HUES6 (cell line): Measurements from ENCODE around the gene CEP120.

ENCODE experiments used
- H3K27ac ChIP-seq: 2 replicates; pipeline ENCODE4 v1.7.0; 2013; ENCODE audit warnings: low read depth, mild to moderate bottlenecking, low read length, inconsistent platforms
- H3K27me3 ChIP-seq: 2 replicates; pipeline ENCODE4 v1.6.1; 2013; ENCODE audit warnings: low read length; ENCODE audit not compliant: control insufficient read depth, insufficient read depth
- H3K36me3 ChIP-seq: 2 replicates; pipeline ENCODE4 v1.6.1; 2013; ENCODE audit warnings: low read length; ENCODE audit not compliant: control insufficient read depth, insufficient read depth
- H3K4me1 ChIP-seq: 2 replicates; pipeline ENCODE4 v1.6.1; 2013; ENCODE audit warnings: low read length; ENCODE audit not compliant: control insufficient read depth, insufficient read depth
- H3K4me3 ChIP-seq: 2 replicates; pipeline ENCODE4 v1.5.1; 2013; ENCODE audit warnings: low read depth, low read length
- H3K9ac ChIP-seq: one replicate; pipeline ENCODE4 v1.6.1; 2013; ENCODE audit warnings: mild to moderate bottlenecking, low read length
- H3K9me3 ChIP-seq: 2 replicates; pipeline ENCODE4 v1.6.1; 2013; ENCODE audit warnings: low read depth, low read length; ENCODE audit not compliant: control insufficient read depth, insufficient read depth

The CEP120 gene

DNA sequence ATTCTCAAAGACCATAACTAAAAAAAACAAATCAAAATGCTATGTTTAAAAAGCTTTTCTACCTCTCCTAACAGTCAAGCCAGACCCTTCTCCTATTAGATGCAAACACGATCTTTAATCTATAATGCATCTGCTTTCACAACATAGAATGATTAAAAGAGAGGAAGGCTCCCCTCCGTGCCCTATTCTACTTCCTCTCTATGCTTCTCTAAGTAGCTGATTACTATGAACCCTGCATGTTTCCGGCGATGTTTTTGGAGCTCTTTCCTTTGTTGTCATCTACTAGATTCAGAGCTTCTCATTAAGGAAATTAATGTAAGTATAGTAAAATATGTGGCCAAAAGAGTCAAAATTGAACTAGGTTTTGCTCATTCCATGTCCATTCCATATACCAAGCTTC, 29.2 kb upstream of the CEP120 start:
- no peak overlapping the region for H3K9ac ChIP-seq
- H3K9me3 ChIP-seq = no peaks in the 10 kb centered on the region
- H3K27ac ChIP-seq = no peak overlapping the region
- H3K4me3 ChIP-seq = no peak overlapping the region
- H3K4me1 ChIP-seq = 0 out of 2 replicates have a peak, but pooled peaks cover 4% of the 10 kb centered on the region
- no peaks in the 10 kb centered on the region for H3K36me3 ChIP-seq
- no peaks in the 10 kb centered on the region for H3K27me3 ChIP-seq

DNA sequence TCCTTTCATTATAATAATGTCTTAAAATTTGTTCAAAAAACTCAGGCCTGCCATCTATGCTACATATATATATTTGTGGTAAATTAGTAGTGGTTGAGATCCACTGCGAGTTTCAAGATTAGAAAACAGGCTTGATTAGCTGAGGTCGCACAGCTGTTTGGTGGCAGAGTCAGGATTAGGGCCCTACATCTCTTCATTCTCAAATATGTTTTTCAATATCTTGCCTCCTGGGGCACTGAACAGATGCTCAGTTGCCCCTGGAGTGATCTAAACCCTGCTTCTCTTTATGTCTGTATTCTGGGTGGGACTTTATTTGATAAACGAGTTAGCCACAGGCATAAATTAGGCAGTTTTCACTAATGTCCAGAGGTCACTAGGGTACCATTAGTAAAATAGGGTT, 27.8 kb upstream of the CEP120 start:
- Histone ChIP-seq H3K27ac (no peak overlapping the region), H3K36me3 (no peaks in the 10 kb centered on the region), H3K27me3 (no peaks in the 10 kb centered on the region), H3K9ac (no peak overlapping the region), H3K9me3 (no peaks in the 10 kb centered on the region), H3K4me3 (no peak overlapping the region), H3K4me1 (0 out of 2 replicates have a peak, but pooled peaks cover 4% of the 10 kb centered on the region)

DNA sequence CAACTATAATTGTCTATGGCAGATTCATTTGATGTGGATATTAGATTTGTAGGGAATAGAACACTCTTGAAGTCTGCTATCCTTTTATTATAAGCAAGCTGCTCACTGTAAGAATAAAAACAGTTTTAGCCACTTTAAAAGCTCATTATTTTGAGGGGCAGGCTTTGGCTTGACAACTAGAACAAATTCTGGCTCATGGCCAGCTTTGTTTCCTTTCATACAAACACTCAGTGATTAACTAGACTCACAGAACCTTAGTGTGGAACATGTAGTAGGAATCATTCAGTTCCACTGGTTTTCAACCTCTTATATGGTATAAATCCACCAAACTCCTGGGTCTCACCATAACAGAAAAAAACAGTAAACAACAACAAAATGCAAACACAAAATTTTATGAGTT, 27.4 kb upstream of the CEP120 start:
- 0 out of 2 replicates have a peak, but pooled peaks cover 4% of the 10 kb centered on the region for H3K4me1 ChIP-seq
- H3K9me3 ChIP-seq = no peaks in the 10 kb centered on the region
- no peak overlapping the region for H3K27ac ChIP-seq
- H3K36me3 ChIP-seq = no peaks in the 10 kb centered on the region
- H3K4me3 ChIP-seq = no peak overlapping the region
- no peak overlapping the region for H3K9ac ChIP-seq
- H3K27me3 ChIP-seq = no peaks in the 10 kb centered on the region

- Histone ChIP-seq H3K27ac (no peak overlapping the region), H3K4me1 (0 out of 2 replicates have a peak, but pooled peaks cover 4% of the 10 kb centered on the region), H3K27me3 (no peaks in the 10 kb centered on the region), H3K36me3 (no peaks in the 10 kb centered on the region), H3K4me3 (no peak overlapping the region), H3K9me3 (no peaks in the 10 kb centered on the region), H3K9ac (no peak overlapping the region)
These were observed 26.9 kb upstream of the CEP120 start for GRCh38 chr5:123450114-123450513.

- no peak overlapping the region for H3K27ac ChIP-seq
- H3K27me3 ChIP-seq = no peaks in the 10 kb centered on the region
- no peaks in the 10 kb centered on the region for H3K9me3 ChIP-seq
- H3K4me1 ChIP-seq = 0 out of 2 replicates have a peak, but pooled peaks cover 4% of the 10 kb centered on the region
- H3K9ac ChIP-seq = no peak overlapping the region
- H3K36me3 ChIP-seq = no peaks in the 10 kb centered on the region
- no peak overlapping the region for H3K4me3 ChIP-seq
These were observed 26.3 kb upstream of the CEP120 start for GRCh38 chr5:123449424-123449974.

- no peaks in the 10 kb centered on the region for H3K9me3 ChIP-seq
- H3K27ac ChIP-seq = no peak overlapping the region
- no peak overlapping the region for H3K4me3 ChIP-seq
- H3K27me3 ChIP-seq = no peaks in the 10 kb centered on the region
- 0 out of 2 replicates have a peak, but pooled peaks cover 2% of the 10 kb centered on the region for H3K4me1 ChIP-seq
- no peak overlapping the region for H3K9ac ChIP-seq
- H3K36me3 ChIP-seq = no peaks in the 10 kb centered on the region
These were observed 25.5 kb upstream of the CEP120 start for GRCh38 chr5:123448743-123449142.

DNA sequence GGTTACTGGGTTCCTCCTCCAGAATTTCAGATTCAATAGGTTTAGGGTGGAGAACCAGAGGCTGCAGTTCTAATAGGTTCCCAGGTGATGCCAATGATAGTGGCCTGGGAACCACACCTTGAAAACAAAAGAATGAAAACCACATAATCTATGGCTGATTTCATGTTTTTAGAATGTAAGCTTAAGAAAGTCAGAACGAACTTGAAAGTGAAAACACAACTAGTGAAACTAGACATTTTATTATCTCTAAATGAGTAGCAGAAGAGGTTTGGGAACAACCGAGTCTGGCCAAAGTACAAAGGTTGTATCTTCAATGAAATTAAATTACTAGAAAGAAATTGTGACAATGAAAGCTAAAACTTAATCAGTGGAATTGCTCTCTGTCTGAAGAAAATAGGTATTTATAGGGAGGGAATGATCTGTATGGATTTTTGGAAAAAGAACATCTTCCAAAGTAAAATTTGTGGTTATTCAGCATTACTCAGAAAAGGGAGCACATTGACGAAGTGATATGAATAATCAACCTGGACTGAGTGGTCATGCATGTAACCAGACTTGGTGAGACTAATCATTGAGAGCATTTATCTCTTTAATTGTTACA, 24.9 kb upstream of the CEP120 start:
- H3K27me3 ChIP-seq = no peaks in the 10 kb centered on the region
- no peak overlapping the region for H3K4me3 ChIP-seq
- H3K9me3 ChIP-seq = no peaks in the 10 kb centered on the region
- H3K27ac ChIP-seq = no peak overlapping the region
- no peak overlapping the region for H3K9ac ChIP-seq
- H3K4me1 ChIP-seq = no peaks in the 10 kb centered on the region
- no peaks in the 10 kb centered on the region for H3K36me3 ChIP-seq

DNA sequence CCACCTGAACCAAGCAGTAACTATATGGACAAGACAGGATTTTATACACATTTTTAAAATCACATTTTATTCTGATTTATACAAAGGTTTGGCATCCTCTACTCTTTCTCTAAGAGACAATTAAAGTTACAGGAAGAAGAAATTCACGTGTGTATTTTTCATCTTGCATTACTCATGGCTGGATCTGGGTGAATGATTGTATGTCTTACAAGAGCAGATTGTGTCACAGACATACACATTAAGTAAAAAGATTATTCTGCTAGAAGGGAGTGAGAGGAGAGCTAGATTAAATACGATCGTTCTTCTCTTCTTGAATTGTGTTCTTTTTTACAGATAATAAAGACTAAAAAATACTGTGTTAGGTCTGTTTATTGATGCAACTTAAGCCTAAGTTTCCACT, 20.8 kb upstream of the CEP120 start:
- Histone ChIP-seq H3K4me1 (peaks cover 4% of the 10 kb centered on the region), H3K9me3 (no peaks in the 10 kb centered on the region), H3K27ac (no peak overlapping the region), H3K36me3 (no peaks in the 10 kb centered on the region), H3K4me3 (no peak overlapping the region), H3K27me3 (no peaks in the 10 kb centered on the region), H3K9ac (no peak overlapping the region)

DNA sequence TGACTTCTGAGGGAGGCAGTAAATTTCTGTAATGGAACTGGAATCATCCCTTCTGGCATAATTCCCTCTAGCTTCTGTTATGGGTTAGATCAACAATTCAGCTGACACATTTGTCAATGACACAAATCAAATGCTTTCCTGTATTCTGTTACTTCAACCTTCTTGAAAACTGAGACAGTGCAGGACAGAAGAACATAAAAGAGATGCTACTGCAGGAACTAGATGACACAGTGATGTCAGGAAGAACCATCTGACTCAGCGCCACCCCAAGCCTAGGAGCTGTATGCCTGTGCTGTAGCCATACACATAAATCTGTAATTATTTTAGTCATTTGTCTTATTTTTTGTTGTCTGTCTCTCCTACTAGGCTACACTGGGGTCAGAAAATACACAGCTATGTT, 18.2 kb upstream of the CEP120 start:
- peaks cover 9% of the 10 kb centered on the region for H3K4me1 ChIP-seq
- H3K27me3 ChIP-seq = no peaks in the 10 kb centered on the region

GRCh38 chr5:123440456-123441181, 17.4 kb upstream of the CEP120 start:
- Histone ChIP-seq H3K27me3 (no peaks in the 10 kb centered on the region), H3K4me3 (no peak overlapping the region), H3K27ac (no peak overlapping the region), H3K9me3 (no peaks in the 10 kb centered on the region), H3K36me3 (no peaks in the 10 kb centered on the region), H3K4me1 (peaks cover 11% of the 10 kb centered on the region), H3K9ac (no peak overlapping the region)

More for the DNA sequence above, 18.2 kb upstream of the CEP120 start:
- no peaks in the 10 kb centered on the region for H3K36me3 ChIP-seq
- H3K27ac ChIP-seq = no peak overlapping the region
- H3K4me3 ChIP-seq = no peak overlapping the region
- no peak overlapping the region for H3K9ac ChIP-seq
- H3K9me3 ChIP-seq = no peaks in the 10 kb centered on the region

DNA sequence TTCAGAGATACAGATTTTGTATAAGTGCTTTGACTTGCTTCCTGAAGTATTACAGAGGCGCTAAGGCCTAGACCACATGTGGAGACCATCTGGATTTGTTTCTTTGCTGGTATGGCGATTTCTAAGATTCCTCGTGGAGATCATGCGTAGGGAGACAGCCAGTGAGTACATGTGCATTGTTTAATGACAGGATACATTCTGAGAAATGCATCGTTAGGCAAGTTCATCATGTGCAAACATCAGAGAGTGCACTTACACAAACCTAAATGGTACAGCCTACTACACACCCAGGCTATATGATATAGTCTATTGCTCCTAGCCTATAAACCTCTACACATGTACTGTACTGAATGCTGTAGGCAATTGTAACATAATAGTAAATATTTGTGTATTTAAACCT, 16.5 kb upstream of the CEP120 start:
- no peak overlapping the region for H3K9ac ChIP-seq
- no peaks in the 10 kb centered on the region for H3K36me3 ChIP-seq
- no peak overlapping the region for H3K27ac ChIP-seq
- H3K4me3 ChIP-seq = no peak overlapping the region
- no peaks in the 10 kb centered on the region for H3K9me3 ChIP-seq
- no peaks in the 10 kb centered on the region for H3K27me3 ChIP-seq
- peaks cover 11% of the 10 kb centered on the region for H3K4me1 ChIP-seq
